GM23338 (cell line): ENCODE measurements around the gene USH1C. TPM values are rescaled to one million over a fixed set of nuclear protein-coding genes. Genes with fewer than 3 reads are reported as not detected.

Source experiments
- ATAC-seq: fragments of 200-7000 bp; cut with Tn5 transposase; 3 replicates; pipeline ENCODE4 v1.9.1; 2020
- DNase-seq: peaks from one replicate; pipeline ENCODE4 v3.0.0-alpha.2; 2015; ENCODE audit warnings: low spot score
- H2AFZ ChIP-seq: fragments of 200-600 bp; sonication (generic); 2 replicates; pipeline ENCODE4 v1.8.0; 2016; ENCODE audit warnings: antibody characterized with exemption, mild to moderate bottlenecking, moderate library complexity
- H3F3A ChIP-seq: fragments of 200-600 bp; sonication (generic); replicated peaks from 2 replicates; pipeline ENCODE4 v1.8.0; 2017; ENCODE audit warnings: antibody characterized with exemption, mixed run types, low read depth
- H3K27ac ChIP-seq: fragments of 200-600 bp; sonication (generic); 2 replicates; pipeline ENCODE4 v1.6.1; 2016; ENCODE audit warnings: low read depth
- H3K27me3 ChIP-seq: fragments of 200-600 bp; sonication (generic); 2 replicates; pipeline ENCODE4 v1.8.0; 2016; ENCODE audit warnings: mild to moderate bottlenecking, mixed run types, moderate library complexity; ENCODE audit not compliant: insufficient read depth
- H3K36me3 ChIP-seq: fragments of 200-600 bp; sonication (generic); 2 replicates; pipeline ENCODE4 v1.8.0; 2016; ENCODE audit warnings: mild to moderate bottlenecking; ENCODE audit not compliant: insufficient read depth
- H3K4me1 ChIP-seq: fragments of 200-600 bp; sonication (generic); 2 replicates; pipeline ENCODE4 v1.8.0; 2016; ENCODE audit warnings: mild to moderate bottlenecking, moderate library complexity; ENCODE audit not compliant: insufficient read depth
- H3K4me2 ChIP-seq: fragments of 200-600 bp; sonication (generic); 2 replicates; pipeline ENCODE4 v1.7.1; 2017; ENCODE audit warnings: mixed run types
- H3K4me3 ChIP-seq: fragments of 200-600 bp; sonication (generic); 2 replicates; pipeline ENCODE4 v1.6.1; 2016; ENCODE audit warnings: mixed run types
- H3K79me2 ChIP-seq: fragments of 200-600 bp; sonication (generic); replicated peaks from 2 replicates; pipeline ENCODE4 v1.8.0; 2017; ENCODE audit warnings: mild to moderate bottlenecking; ENCODE audit not compliant: insufficient read depth
- H3K9me2 ChIP-seq: fragments of 200-600 bp; sonication (generic); 2 replicates; pipeline ENCODE4 v1.8.0; 2017; ENCODE audit not compliant: insufficient read depth
- H4K20me1 ChIP-seq: fragments of 200-600 bp; sonication (generic); replicated peaks from 2 replicates; pipeline ENCODE4 v1.8.0; 2017; ENCODE audit warnings: mild to moderate bottlenecking; ENCODE audit not compliant: insufficient read depth
- H3K27ac Mint-ChIP-seq: 2 replicates; pipeline ENCODE4 v1.8.0; 2020; ENCODE audit warnings: inconsistent platforms, mild to moderate bottlenecking, moderate library complexity, mixed read lengths
- H3K27me3 Mint-ChIP-seq: 3 replicates; pipeline ENCODE4 v1.8.0; 2022; ENCODE audit warnings: low read depth, mild to moderate bottlenecking, moderate library complexity, mixed read lengths, inconsistent platforms; ENCODE audit not compliant: insufficient read depth, poor library complexity
- H3K36me3 Mint-ChIP-seq: 3 replicates; pipeline ENCODE4 v1.8.0; 2021; ENCODE audit warnings: low read depth, mild to moderate bottlenecking, inconsistent platforms, moderate library complexity, mixed read lengths
- H3K4me1 Mint-ChIP-seq: 3 replicates; pipeline ENCODE4 v1.8.0; 2020; ENCODE audit warnings: mild to moderate bottlenecking, inconsistent platforms, mixed read lengths
- H3K4me3 Mint-ChIP-seq: 3 replicates; pipeline ENCODE4 v1.8.0; 2021; ENCODE audit warnings: moderate library complexity, mild to moderate bottlenecking, inconsistent platforms, mixed read lengths
- H3K9me3 Mint-ChIP-seq: 3 replicates; pipeline ENCODE4 v1.8.0; 2020; ENCODE audit warnings: moderate library complexity, mild to moderate bottlenecking, inconsistent platforms, mixed read lengths
- CREB1 ChIP-seq: fragments of 250-450 bp; sonication (Bioruptor Pico); IDR thresholded peaks from 2 replicates; pipeline ENCODE4 v1.5.0; 2020; ENCODE audit warnings: low read depth, mild to moderate bottlenecking, moderate library complexity
- EZH2 ChIP-seq: fragments of 200-600 bp; sonication (generic); IDR thresholded peaks from one replicate; pipeline ENCODE4 v1.8.0; 2017; ENCODE audit warnings: antibody characterized with exemption, mild to moderate bottlenecking, low read depth; ENCODE audit not compliant: unreplicated experiment
- NANOG ChIP-seq: IDR thresholded peaks from 2 replicates; pipeline ENCODE4 v1.6.1; 2016; ENCODE audit warnings: antibody characterized with exemption, borderline replicate concordance
- POLR2AphosphoS5 ChIP-seq: IDR thresholded peaks from 2 replicates; pipeline ENCODE4 v1.6.1; 2016; ENCODE audit warnings: antibody characterized with exemption, low read depth
- REST ChIP-seq: IDR thresholded peaks from one replicate; pipeline ENCODE4 v1.6.1; 2018; ENCODE audit warnings: antibody characterized with exemption; ENCODE audit not compliant: unreplicated experiment
- ZNF331 ChIP-seq: fragments of 250-450 bp; sonication (Bioruptor Pico); IDR thresholded peaks from 2 replicates; pipeline ENCODE4 v1.5.0; 2020; ENCODE audit warnings: low read depth, mild to moderate bottlenecking, moderate library complexity
- polyA plus RNA-seq: library from polyadenylated mRNA; unstranded; fragments of >200 nt; fragmentation: Nextera tagmentation; extraction: Ambion mirVana; gene quantifications from 2 replicates; pipeline ENCODE4 v1.2.1, GENCODE V29; 2016
- total RNA-seq: library from RNA; depleted of rRNA; stranded (reverse); fragments of >200 nt; shearing (Covaris generic); gene quantifications from 2 replicates; pipeline ENCODE4 v1.2.3, GENCODE V29; 2014

USH1C gene
- total and polyA plus RNA-seq, 2 experiments from 2014 or later = 1.3 to 1.8 TPM

GRCh38 chr11:17552392-17553248, 8.4 kb upstream of the USH1C start:
- no peak overlapping the region for H2AFZ ChIP-seq

GRCh38 chr11:17552041-17552355, 7.8 kb upstream of the USH1C start:
- no peaks in the 10 kb centered on the region for H3K79me2 ChIP-seq
- no peaks in the 10 kb centered on the region for H3K9me2 ChIP-seq
- Mint-ChIP-seq H3K4me1 (peaks cover 19% of the 10 kb centered on the region), H3K4me3 (no peak overlapping the region), H3K36me3 (no peaks in the 10 kb centered on the region), H3K9me3 (no peaks in the 10 kb centered on the region), H3K27ac (no peak overlapping the region), H3K27me3 (peaks cover 9% of the 10 kb centered on the region)
- H3F3A ChIP-seq = no peaks in the 10 kb centered on the region
- no peak for ATAC-seq
- H3K36me3 ChIP-seq = no peaks in the 10 kb centered on the region
- H2AFZ ChIP-seq = no peak overlapping the region
- no peaks in the 10 kb centered on the region for H3K27me3 ChIP-seq
- H4K20me1 ChIP-seq = no peaks in the 10 kb centered on the region
- no peak for DNase-seq
- no peak overlapping the region for H3K27ac ChIP-seq
- H3K4me2 ChIP-seq = no peak overlapping the region
- no peak overlapping the region for H3K4me3 ChIP-seq
- TF ChIP-seq EZH2 = no peak
- no peak for TF ChIP-seq POLR2AphosphoS5
- peaks cover 4% of the 10 kb centered on the region; the same call in 1 of the 2 replicates for H3K4me1 ChIP-seq

More at GRCh38 chr11:17552392-17553248, 8.4 kb upstream of the USH1C start:
- no peaks in the 10 kb centered on the region for H3K9me3 Mint-ChIP-seq
- DNase-seq (no peak), ATAC-seq (no peak)
- TF ChIP-seq REST (no peak), ZNF331 (no peak)
- no peaks in the 10 kb centered on the region for H3K36me3 ChIP-seq
- H3K4me2 ChIP-seq = no peak overlapping the region
- H3K36me3 Mint-ChIP-seq = no peaks in the 10 kb centered on the region
- no peaks in the 10 kb centered on the region for H3F3A ChIP-seq
- H3K4me1 ChIP-seq = peaks cover 4% of the 10 kb centered on the region; the same call in 1 of the 2 replicates
- no peak overlapping the region for H3K27ac ChIP-seq
- no peaks in the 10 kb centered on the region for H3K9me2 ChIP-seq
- H3K4me3 ChIP-seq = no peak overlapping the region
- H3K27me3 Mint-ChIP-seq = peaks cover 4% of the 10 kb centered on the region
- H3K79me2 ChIP-seq = no peaks in the 10 kb centered on the region
- no peak overlapping the region for H3K27ac Mint-ChIP-seq
- H3K4me1 Mint-ChIP-seq = peaks cover 13% of the 10 kb centered on the region
- no peaks in the 10 kb centered on the region for H4K20me1 ChIP-seq
- H3K4me3 Mint-ChIP-seq = no peak overlapping the region
- H3K27me3 ChIP-seq = no peaks in the 10 kb centered on the region

- ATAC-seq (no peak), DNase-seq (no peak)
- Histone ChIP-seq H3K36me3 (no peaks in the 10 kb centered on the region), H3K27me3 (no peaks in the 10 kb centered on the region), H2AFZ (no peak overlapping the region), H3K4me1 (peaks cover 7% of the 10 kb centered on the region), H3K79me2 (no peaks in the 10 kb centered on the region), H3F3A (no peaks in the 10 kb centered on the region), H3K9me2 (no peaks in the 10 kb centered on the region), H3K27ac (no peak overlapping the region), H3K4me3 (no peak overlapping the region), H4K20me1 (no peaks in the 10 kb centered on the region), H3K4me2 (no peak overlapping the region)
- H3K4me1 Mint-ChIP-seq = peaks cover 24% of the 10 kb centered on the region
- no peaks in the 10 kb centered on the region for H3K36me3 Mint-ChIP-seq
- H3K9me3 Mint-ChIP-seq = no peaks in the 10 kb centered on the region
- peaks cover 11% of the 10 kb centered on the region for H3K27me3 Mint-ChIP-seq
- H3K27ac Mint-ChIP-seq = no peak overlapping the region
- H3K4me3 Mint-ChIP-seq = no peak overlapping the region
- TF ChIP-seq NANOG = no peak
- no peak for TF ChIP-seq CREB1 (CRISPR knock-in tag)
Observed at GRCh38 chr11:17551347-17552040, 7.3 kb upstream of the USH1C start.
